OCI-LY7 (cell line): ENCODE results near the gene SLC37A1. TPM values are rescaled to one million over a fixed set of nuclear protein-coding genes. Genes with fewer than 3 reads are reported as not detected.

Experiments
- BruUV-seq: library from RNA; stranded (reverse); fragments of 400-500 nt; replicated peaks from 2 replicates; lab custom pipeline; 2021; lab: Mats Ljungman, UMichigan
- CTCF ChIA-PET: fragments of 300-600 bp; sonication (Branson Sonifier 250); formaldehyde crosslinking; loops from one replicate; lab custom pipeline; 2022; ENCODE audit warnings: antibody characterized with exemption; ENCODE audit not compliant: unreplicated experiment; lab: Charles Lee
- POLR2A ChIA-PET: fragments of 300-600 bp; sonication (Branson Sonifier 250); formaldehyde crosslinking; loops from one replicate; lab custom pipeline; 2022; ENCODE audit warnings: antibody characterized with exemption; lab: Charles Lee
- DNase-seq: peaks from one replicate; pipeline ENCODE4 v3.0.0-alpha.2; 2015; ENCODE audit warnings: low spot score
- H2AFZ ChIP-seq: fragments of 200-600 bp; sonication (generic), shearing (Covaris generic); 2 replicates; pipeline ENCODE4 v1.6.1; 2014; ENCODE audit warnings: mild to moderate bottlenecking, antibody characterized with exemption, low read length, moderate library complexity
- H3K27ac ChIP-seq: fragments of 200-600 bp; sonication (generic); 2 replicates; pipeline ENCODE4 v1.5.1; 2014; ENCODE audit warnings: mixed run types, low read depth, mild to moderate bottlenecking, moderate library complexity, low read length, inconsistent platforms; ENCODE audit not compliant: poor library complexity, severe bottlenecking
- H3K36me3 ChIP-seq: fragments of 200-600 bp; sonication (generic); 2 replicates; pipeline ENCODE4 v1.6.1; 2014; ENCODE audit warnings: mild to moderate bottlenecking, antibody characterized with exemption, low read length, moderate library complexity, mixed read lengths; ENCODE audit not compliant: insufficient read depth
- H3K4me1 ChIP-seq: fragments of 200-600 bp; sonication (generic); 2 replicates; pipeline ENCODE4 v1.5.1; 2014; ENCODE audit warnings: mild to moderate bottlenecking, low read length; ENCODE audit not compliant: insufficient read depth, poor library complexity, severe bottlenecking
- H3K4me2 ChIP-seq: fragments of 200-600 bp; sonication (generic); 2 replicates; pipeline ENCODE4 v1.6.1; 2014; ENCODE audit warnings: mild to moderate bottlenecking, low read length
- H3K4me3 ChIP-seq: fragments of 200-600 bp; sonication (generic); 2 replicates; pipeline ENCODE4 v1.5.1; 2014; ENCODE audit warnings: mild to moderate bottlenecking, low read depth, low read length; ENCODE audit not compliant: poor library complexity, severe bottlenecking
- H3K79me2 ChIP-seq: fragments of 200-600 bp; sonication (generic); 2 replicates; pipeline ENCODE4 v1.6.1; 2016; ENCODE audit warnings: low read depth, mild to moderate bottlenecking, low read length, moderate library complexity, mixed read lengths; ENCODE audit not compliant: insufficient read depth
- H3K9me2 ChIP-seq: fragments of 200-600 bp; sonication (generic); 2 replicates; pipeline ENCODE4 v1.6.1; 2016; ENCODE audit warnings: mild to moderate bottlenecking, low read length, mixed read lengths; ENCODE audit not compliant: insufficient read depth
- H3K9me3 ChIP-seq: fragments of 200-600 bp; sonication (generic); 2 replicates; pipeline ENCODE4 v1.6.1; 2014; ENCODE audit warnings: mild to moderate bottlenecking, mixed run types, low read length, mixed read lengths
- H4K20me1 ChIP-seq: fragments of 200-600 bp; sonication (generic); 2 replicates; pipeline ENCODE4 v1.6.1; 2014; ENCODE audit warnings: mild to moderate bottlenecking, antibody characterized with exemption, low read length, moderate library complexity, mixed read lengths; ENCODE audit not compliant: insufficient read depth
- CTCF ChIP-seq: fragments of 200-600 bp; sonication (generic); conservative IDR thresholded peaks from 2 replicates; pipeline ENCODE4 v1.5.1; 2014; ENCODE audit warnings: mild to moderate bottlenecking, antibody characterized with exemption, low read length, moderate library complexity, mixed read lengths
- EZH2phosphoT487 ChIP-seq: fragments of 200-600 bp; sonication (generic); IDR thresholded peaks from 2 replicates; pipeline ENCODE4 v1.6.1; 2018; ENCODE audit warnings: low read depth, borderline replicate concordance, mild to moderate bottlenecking, mixed run types, antibody characterized with exemption, low read length, moderate library complexity, mixed read lengths
- intact Hi-C: fragments of 100-400 bp; cut with micrococcal nuclease; formaldehyde crosslinking; loops from one replicate; pipeline ENCODE4 v1.10.0; 2022; ENCODE audit not compliant: unreplicated experiment
- total RNA-seq, 2 experiments: library from RNA; depleted of rRNA in 1 of 2; stranded (reverse); fragments of >200 nt in 1 of 2; shearing (Covaris generic) in 1 of 2; gene quantifications; 2 replicates each; pipeline ENCODE4 v1.2.3, GENCODE V29; 2014 to 2022

SLC37A1 gene
- total RNA-seq, 2 experiments from 2014 or later = 22.5 to 27.6 TPM

GRCh38 chr21:42615924-42616323 lies 102.3 kb downstream of the SLC37A1 start:
- no peak for DNase-seq
- no peak overlapping the region for H3K27ac ChIP-seq
- no peaks in the 10 kb centered on the region for H4K20me1 ChIP-seq
- intact Hi-C loops = loop anchor here (10.0 kb wide), 1 partner anchor 51 kb away; no protein-coding TSS in a partner anchor
- CTCF ChIA-PET = no interaction called here
- no peak overlapping the region for H2AFZ ChIP-seq
- BruUV-seq = no TSS peak
- POLR2A ChIA-PET = no interaction called here
- TF ChIP-seq CTCF = no peak
- TF ChIP-seq EZH2phosphoT487 = no peak
- H3K4me2 ChIP-seq = no peak overlapping the region
- H3K36me3 ChIP-seq = no peaks in the 10 kb centered on the region
- no peaks in the 10 kb centered on the region for H3K4me1 ChIP-seq
- no peaks in the 10 kb centered on the region for H3K9me3 ChIP-seq
- H3K4me3 ChIP-seq = no peak overlapping the region
- no peaks in the 10 kb centered on the region for H3K79me2 ChIP-seq
- H3K9me2 ChIP-seq = no peaks in the 10 kb centered on the region

- TF ChIP-seq EZH2phosphoT487 = no peak
- TF ChIP-seq CTCF = no peak
- no peak for DNase-seq
- POLR2A ChIA-PET = no interaction called here
- no peaks in the 10 kb centered on the region for H3K9me2 ChIP-seq
- BruUV-seq = no TSS peak
- no peaks in the 10 kb centered on the region for H3K9me3 ChIP-seq
- no peak overlapping the region for H3K4me3 ChIP-seq
- H2AFZ ChIP-seq = no peak overlapping the region
- H3K27ac ChIP-seq = no peak overlapping the region
- H4K20me1 ChIP-seq = no peaks in the 10 kb centered on the region
- intact Hi-C loops = loop anchor here (10.0 kb wide), 1 partner anchor 52 kb away; no protein-coding TSS in a partner anchor
- no peaks in the 10 kb centered on the region for H3K36me3 ChIP-seq
- H3K4me2 ChIP-seq = no peak overlapping the region
- CTCF ChIA-PET = no interaction called here
- no peaks in the 10 kb centered on the region for H3K4me1 ChIP-seq
- H3K79me2 ChIP-seq = no peaks in the 10 kb centered on the region
Observed at GRCh38 chr21:42616446-42616845, 102.8 kb downstream of the SLC37A1 start.

- DNase-seq = no peak
- Histone ChIP-seq H2AFZ (no peak overlapping the region), H3K79me2 (no peaks in the 10 kb centered on the region), H3K4me2 (no peak overlapping the region), H3K27ac (no peak overlapping the region), H3K4me3 (no peak overlapping the region), H4K20me1 (no peaks in the 10 kb centered on the region), H3K9me2 (no peaks in the 10 kb centered on the region), H3K4me1 (no peaks in the 10 kb centered on the region), H3K9me3 (no peaks in the 10 kb centered on the region), H3K36me3 (no peaks in the 10 kb centered on the region)
- ChIA-PET POLR2A (no interaction called here), CTCF (no interaction called here)
- TF ChIP-seq EZH2phosphoT487 = no peak
- TF ChIP-seq CTCF = no peak
- intact Hi-C loops = loop anchor here (10.0 kb wide), 1 partner anchor 52 kb away; no protein-coding TSS in a partner anchor
- no TSS peak for BruUV-seq
Observed at GRCh38 chr21:42616941-42617340, 103.3 kb downstream of the SLC37A1 start.
